CD4-positive, alpha-beta T cell treated with Interleukin-21 for 1 hour (primary cell): ENCODE measurements around the gene BICC1.
"Not testable (repeated sequence)": the region's sequence is repeated elsewhere in the genome, so short reads cannot be mapped to it uniquely, and the experiment has no call there.

Experiments used
- DNase-seq: peaks from one replicate; pipeline ENCODE4 v3.0.0-alpha.2; 2020

BICC1 gene

DNA sequence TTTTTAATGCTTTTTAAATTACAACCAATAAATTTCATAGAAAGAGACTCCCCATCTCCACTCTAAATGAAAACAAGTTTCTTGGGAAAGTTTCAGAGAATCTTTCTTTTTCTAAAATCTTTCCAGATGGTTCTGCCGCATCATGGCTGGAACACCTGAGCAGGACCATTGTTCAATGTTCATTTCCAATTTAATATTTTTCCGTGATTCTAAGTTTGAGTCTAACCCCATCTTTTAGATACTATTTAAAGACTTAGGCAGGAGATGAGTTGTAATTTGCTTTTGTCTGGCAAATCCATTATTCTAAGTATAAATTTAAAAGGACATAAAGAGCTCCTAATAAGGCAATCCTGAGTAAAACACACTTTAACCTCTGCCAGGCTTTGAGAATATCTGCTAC, 325.2 kb downstream of the BICC1 start:
- DNase-seq: no peak

- DNase-seq: no peak
Observed at GRCh38 chr10:58838561-58839208, 326.0 kb downstream of the BICC1 start.

GRCh38 chr10:58839771-58840170, 327.1 kb downstream of the BICC1 start:
- DNase-seq: no peak

- DNase-seq: no peak
Observed at GRCh38 chr10:58840840-58841435, 328.3 kb downstream of the BICC1 start.

DNA sequence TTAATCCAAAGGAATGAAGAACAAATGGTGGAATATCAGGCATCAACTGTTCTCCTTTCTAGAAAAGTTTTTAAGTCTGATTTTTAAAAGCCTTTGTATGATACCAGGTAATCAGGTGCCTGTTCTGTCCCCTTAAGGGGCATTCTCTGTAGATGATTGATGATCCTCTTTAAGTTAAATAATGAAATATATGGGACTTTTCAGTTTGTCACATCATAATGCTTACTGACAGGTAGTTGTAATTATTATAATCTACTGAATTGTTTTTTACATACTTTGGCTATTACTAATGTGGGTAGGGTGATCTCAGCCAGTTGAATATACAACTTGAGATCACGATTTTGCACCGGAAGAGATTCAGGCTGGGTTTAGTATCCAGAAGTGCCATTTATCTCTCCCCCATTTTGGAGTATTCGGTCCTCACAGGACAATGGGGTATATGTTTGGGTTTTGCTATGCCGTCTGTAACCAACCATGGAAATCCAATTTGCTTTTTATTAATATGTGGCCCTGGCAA, 330.2 kb downstream of the BICC1 start:
- no peak for DNase-seq

DNA sequence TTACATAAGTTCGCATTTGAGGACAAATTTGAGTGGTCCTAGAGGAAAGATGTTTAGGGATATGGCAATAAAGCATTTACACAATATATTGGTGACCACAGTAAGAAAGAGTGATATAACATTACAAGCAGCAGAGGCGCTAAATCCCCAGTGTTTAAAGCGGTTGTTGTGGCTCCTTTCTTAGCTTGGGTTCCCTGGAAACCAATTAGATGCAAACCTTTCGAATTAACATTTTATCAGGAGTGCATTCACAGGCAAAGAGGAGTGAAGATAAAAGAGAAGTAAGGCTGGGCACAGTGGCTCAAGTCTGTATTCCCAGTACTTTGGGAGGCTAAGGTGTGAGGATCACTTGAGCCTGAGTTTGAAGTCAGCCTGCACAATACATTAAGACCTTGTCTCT, 331.1 kb downstream of the BICC1 start:
- DNase-seq: no peak

GRCh38 chr10:58844680-58845079, 332.0 kb downstream of the BICC1 start:
- DNase-seq: no peak

DNA sequence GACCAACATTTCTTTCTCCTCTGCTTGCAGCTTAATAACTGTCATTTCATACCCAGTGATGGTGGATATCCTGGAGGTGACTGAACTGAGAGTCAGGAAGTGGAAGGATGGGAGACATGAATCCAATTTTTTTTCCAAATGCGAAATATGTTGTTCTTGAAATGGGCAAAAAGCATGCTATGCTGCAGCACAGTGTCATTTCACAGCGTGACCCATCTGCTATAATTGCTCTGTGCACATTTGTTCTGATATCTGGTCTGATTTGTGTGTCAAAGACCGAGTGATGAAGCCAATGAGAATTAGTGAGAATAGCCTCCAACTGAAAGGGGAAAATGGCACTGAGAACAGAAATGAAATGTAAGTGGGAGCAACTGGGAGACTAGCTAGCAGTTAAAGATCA, 334.2 kb downstream of the BICC1 start:
- no peak for DNase-seq

GRCh38 chr10:58851606-58852005, 338.9 kb downstream of the BICC1 start:
- no peak for DNase-seq

- no peak for DNase-seq
Observed at GRCh38 chr10:58853668-58854067, 341.0 kb downstream of the BICC1 start.

DNA sequence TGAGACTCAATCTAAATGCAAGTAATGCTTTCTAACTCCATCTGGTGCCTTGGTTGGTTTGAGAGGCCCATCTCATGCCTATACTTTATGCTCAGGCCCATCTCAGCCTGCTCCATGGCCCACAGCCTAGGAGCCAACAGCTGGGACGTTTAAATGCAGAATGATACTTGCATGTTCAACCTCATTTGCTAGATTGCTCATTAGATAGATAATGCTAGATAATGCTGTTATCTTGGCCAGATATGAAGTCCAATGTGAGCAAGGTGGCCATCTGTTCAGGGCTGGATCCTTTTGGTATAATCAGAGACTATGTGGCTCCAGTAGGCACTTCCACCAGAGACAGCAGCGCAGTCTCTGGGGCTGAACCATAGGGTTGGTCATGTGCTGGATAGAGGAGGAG, 342.1 kb downstream of the BICC1 start:
- DNase-seq: no peak

DNA sequence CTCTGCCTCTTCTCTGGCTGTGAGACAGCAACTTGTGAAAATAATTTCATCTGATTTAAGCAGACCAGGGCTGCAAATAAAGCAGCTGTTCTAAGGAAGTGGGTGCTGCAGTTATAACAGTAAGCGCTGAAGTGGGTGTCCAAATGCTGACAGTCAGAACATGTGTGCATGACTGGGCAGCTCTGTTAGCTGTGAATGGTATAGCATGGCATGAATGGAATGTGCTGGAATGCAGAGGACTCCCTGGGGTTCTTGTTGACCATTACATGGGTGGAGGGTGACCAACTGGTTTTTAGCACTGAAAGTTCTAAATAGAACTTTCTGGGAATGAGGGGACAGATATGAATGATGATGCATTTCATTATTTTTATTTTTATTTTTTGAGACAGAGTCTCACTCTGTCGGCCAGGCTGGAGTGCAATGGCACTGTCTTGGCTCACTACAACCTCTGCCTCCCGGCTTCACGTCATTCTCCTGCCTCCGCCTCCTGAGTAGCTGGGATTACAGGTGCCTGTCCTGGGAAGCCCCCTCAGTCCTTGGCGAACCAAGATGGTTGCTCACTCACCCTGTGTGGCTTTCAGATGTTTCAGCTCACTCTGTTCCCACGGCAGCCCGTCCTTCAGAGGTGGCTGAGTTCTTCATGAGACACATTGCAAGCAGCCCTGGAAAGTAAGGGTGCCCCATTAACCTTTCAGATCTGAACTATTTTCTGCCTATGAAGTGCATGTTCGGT, 344.0 kb downstream of the BICC1 start:
- DNase-seq: no peak

DNA sequence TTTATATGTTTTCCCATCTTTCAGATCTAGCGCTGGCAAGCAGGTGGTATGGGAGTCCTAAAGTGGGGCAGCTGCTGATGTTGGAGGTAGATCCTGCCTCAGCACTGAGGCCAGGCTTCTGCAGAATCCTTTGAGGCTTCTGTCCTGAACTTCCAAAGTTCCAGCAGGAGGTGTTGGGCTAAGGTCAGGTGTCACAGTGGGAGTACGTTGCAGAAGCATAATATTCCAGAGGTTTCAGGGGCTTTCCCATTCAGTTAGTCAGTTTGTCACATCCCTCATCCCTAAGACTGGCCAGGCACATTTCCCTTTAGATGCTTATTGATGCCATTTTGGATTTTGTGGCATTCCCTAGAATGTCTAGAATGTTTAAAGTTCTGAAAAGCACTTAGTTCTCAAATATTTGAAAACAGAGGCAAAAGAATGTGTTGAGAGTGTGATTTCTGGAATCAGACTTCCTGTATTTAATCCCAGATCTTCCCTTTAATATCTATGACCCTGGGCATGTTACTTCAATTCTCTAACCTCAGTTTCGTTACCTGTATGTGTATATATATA, 344.7 kb downstream of the BICC1 start:
- DNase-seq: no peak

GRCh38 chr10:58858123-58858522, 345.5 kb downstream of the BICC1 start:
- DNase-seq: not testable (repeated sequence)

DNA sequence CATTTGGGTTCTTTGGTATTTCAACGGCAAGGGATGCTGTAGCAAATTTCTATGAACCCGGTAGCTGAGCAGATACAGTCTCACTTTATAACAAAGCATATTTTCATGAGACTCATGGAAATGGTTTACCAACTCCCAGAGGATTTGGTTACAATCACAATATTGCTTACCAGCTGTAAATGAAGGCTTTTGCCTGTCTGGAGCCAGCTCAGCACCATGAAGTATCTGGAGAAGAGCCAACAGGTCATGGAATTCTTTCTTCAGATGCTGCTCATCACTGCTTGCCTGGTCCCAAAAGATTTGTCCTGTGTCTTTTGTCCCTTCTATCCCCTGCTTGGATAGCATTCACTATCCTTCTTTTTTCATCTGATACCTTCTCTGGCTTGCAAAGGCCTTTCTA, 346.9 kb downstream of the BICC1 start:
- no peak for DNase-seq

DNA sequence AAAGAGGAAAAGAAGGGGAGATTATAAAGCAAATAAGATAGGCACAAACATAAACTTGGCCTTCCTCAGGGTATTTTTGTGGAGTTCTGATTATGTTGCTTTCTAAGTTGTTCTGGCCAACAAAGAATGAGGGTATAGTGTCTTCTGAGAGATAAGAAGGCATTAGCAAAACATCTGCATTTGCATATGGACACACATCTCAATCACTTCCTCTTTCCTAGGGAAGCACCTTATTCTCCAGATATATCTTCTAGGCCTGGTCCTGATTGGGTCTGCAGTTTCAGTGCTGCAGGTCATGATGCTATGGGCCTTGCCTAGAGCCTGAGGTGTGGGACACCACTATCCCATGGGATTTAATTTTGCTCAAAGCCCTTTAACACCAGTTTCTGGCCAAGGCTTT, 355.0 kb downstream of the BICC1 start:
- no peak for DNase-seq

DNA sequence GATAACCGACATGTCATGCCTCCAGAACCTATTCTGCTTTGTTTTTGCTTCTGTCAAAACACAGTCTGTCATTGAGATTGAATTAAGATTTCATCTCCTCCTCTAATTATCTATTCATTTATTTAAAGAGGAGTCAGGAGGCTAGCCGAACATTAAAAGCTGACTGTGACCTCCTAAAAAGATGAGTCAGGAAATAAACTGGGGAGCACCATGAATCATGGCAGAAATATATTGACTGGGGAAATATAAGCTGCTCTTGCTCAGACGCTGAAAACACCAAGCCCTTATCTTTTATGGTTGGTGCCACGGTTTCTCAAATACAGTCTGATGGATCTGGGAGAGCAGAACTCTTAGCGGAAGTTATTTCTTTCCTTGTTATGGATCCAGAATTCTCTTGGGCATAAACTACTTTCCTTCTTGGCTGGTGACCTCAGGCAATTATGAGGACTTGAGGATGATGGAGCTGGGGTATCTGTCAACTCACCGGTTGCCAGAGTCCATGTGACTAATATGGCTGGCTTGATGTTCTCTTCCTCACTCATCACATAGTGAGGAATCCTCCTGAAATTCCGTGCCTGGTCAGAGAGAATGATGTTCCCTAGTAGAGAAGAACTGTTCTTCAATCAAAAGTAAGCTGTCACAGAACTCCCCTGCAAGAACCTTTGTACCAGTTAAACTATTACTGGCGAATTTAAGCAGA, 356.2 kb downstream of the BICC1 start:
- DNase-seq: no peak

DNA sequence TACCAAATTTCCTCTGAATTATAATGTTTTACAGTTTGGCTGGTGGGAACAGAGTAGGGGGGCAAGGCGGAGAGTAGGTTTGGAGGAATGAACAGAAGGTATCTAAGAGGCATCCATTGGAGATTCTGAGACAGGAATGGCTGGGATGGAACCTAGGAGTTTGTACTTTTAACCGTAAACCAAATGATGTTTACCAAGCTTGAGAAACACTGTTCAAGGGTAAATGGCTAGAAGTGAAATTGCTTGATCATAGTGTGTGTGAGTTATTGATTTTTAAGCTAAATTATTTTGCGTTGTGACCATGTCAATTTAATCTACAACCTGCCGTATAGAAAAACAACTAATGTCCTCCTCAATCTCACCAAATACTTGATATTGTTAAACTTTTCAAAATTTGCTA, 357.4 kb downstream of the BICC1 start:
- no peak for DNase-seq

- DNase-seq: no peak
Observed at GRCh38 chr10:58873161-58873560, 360.5 kb downstream of the BICC1 start.
